Endothelial cell of umbilical vein (primary cell): ENCODE results near the gene CTNNA2. TPM values are rescaled to one million over a fixed set of nuclear protein-coding genes. Genes with fewer than 3 reads are reported as not detected.

Source experiments
- BruUV-seq: library from RNA; stranded (reverse); fragments of 400-500 nt; replicated peaks from 2 replicates; lab custom pipeline; 2021; lab: Mats Ljungman, UMichigan
- CTCF ChIA-PET: fragments of 300-600, 350-600 bp; sonication (Branson Sonifier 250); formaldehyde crosslinking; loops from one replicate; lab custom pipeline; 2021; ENCODE audit warnings: antibody characterized with exemption, inconsistent platforms; lab: Charles Lee
- POLR2A ChIA-PET: fragments of 300-600, 350-600 bp; sonication (Branson Sonifier 250); formaldehyde crosslinking; loops from one replicate; lab custom pipeline; 2021; ENCODE audit warnings: antibody characterized with exemption, inconsistent platforms; lab: Charles Lee
- DNase-seq: peaks from one replicate; pipeline ENCODE4 v3.0.0-alpha.2; 2011; ENCODE audit warnings: low read depth, low spot score
- FAIRE-seq: peaks from 2 replicates; lab custom pipeline; 2011; peaks lifted over from hg19 to GRCh38; lab: Jason Lieb, UNC
- H2AFZ ChIP-seq: 2 replicates; pipeline ENCODE4 v1.6.0; 2012; ENCODE audit warnings: low read depth, low read length, control low read depth, inconsistent platforms
- H3K27ac ChIP-seq: 2 replicates; pipeline ENCODE4 v1.5.1; 2011; ENCODE audit warnings: low read depth, mild to moderate bottlenecking, control low read depth, low read length, moderate library complexity; ENCODE audit not compliant: insufficient read depth
- H3K27me3 ChIP-seq, 2 experiments: 2 replicates each; pipeline versions ENCODE4 v1.6.0 to v1.6.1; 2011; ENCODE audit warnings: low read length in 2 of 2, mixed read lengths in 1 of 2; ENCODE audit not compliant: control insufficient read depth in 2 of 2, insufficient read depth in 2 of 2
- H3K36me3 ChIP-seq, 2 experiments: 2 replicates in 1 of 2; 3 replicates in 1 of 2; pipeline ENCODE4 v1.5.1; 2011; ENCODE audit warnings: low read length in 2 of 2, mild to moderate bottlenecking in 1 of 2, moderate library complexity in 1 of 2; ENCODE audit not compliant: control insufficient read depth in 2 of 2, insufficient read depth in 2 of 2; ENCODE audit errors: extremely low read depth in 1 of 2
- H3K4me1 ChIP-seq: 3 replicates; pipeline ENCODE4 v1.5.1; 2011; ENCODE audit warnings: mild to moderate bottlenecking, low read length; ENCODE audit not compliant: control insufficient read depth, insufficient read depth; ENCODE audit errors: extremely low read depth
- H3K4me2 ChIP-seq: 2 replicates; pipeline ENCODE4 v1.6.1; 2011; ENCODE audit warnings: low read length, control low read depth, mixed read lengths; ENCODE audit not compliant: insufficient read depth
- H3K4me3 ChIP-seq, 3 experiments: fragments of 200-600 bp in 1 of 3; sonication (generic), shearing (Covaris generic) in 1 of 3; replicated peaks in 1 of 3; 2 replicates each; pipeline ENCODE4 v1.5.1; 2011 to 2016; ENCODE audit warnings: control low read depth in 3 of 3, low read length in 3 of 3, mild to moderate bottlenecking in 2 of 3, inconsistent platforms in 1 of 3, low read depth in 1 of 3, moderate library complexity in 1 of 3; ENCODE audit not compliant: insufficient read depth in 1 of 3
- H3K79me2 ChIP-seq: 2 replicates; pipeline ENCODE4 v1.6.0; 2012; ENCODE audit warnings: low read length, inconsistent platforms; ENCODE audit not compliant: control insufficient read depth, insufficient read depth
- H3K9ac ChIP-seq: replicated peaks from 2 replicates; pipeline ENCODE3; 2011; ENCODE audit warnings: low read length, control low read depth; ENCODE audit not compliant: insufficient read depth; ENCODE audit errors: extremely low read depth
- H3K9me1 ChIP-seq: replicated peaks from 3 replicates; pipeline ENCODE4 v1.6.0; 2011; ENCODE audit warnings: mild to moderate bottlenecking, low read length; ENCODE audit not compliant: control insufficient read depth, insufficient read depth; ENCODE audit errors: extremely low read depth
- H3K9me3 ChIP-seq: replicated peaks from 2 replicates; pipeline ENCODE4 v1.5.1; 2012; ENCODE audit warnings: low read length, inconsistent platforms; ENCODE audit not compliant: control insufficient read depth, insufficient read depth
- H4K20me1 ChIP-seq: replicated peaks from 2 replicates; pipeline ENCODE3; 2011; ENCODE audit warnings: mild to moderate bottlenecking, low read length; ENCODE audit not compliant: control insufficient read depth, insufficient read depth; ENCODE audit errors: extremely low read depth
- EZH2 ChIP-seq: IDR thresholded peaks from 2 replicates; pipeline ENCODE4 v1.6.1; 2012; ENCODE audit warnings: borderline replicate concordance, low read depth, mild to moderate bottlenecking, moderate library complexity, low read length, inconsistent platforms; ENCODE audit not compliant: severe bottlenecking
- FOS ChIP-seq: IDR thresholded peaks from 2 replicates; pipeline ENCODE4 v1.6.1; 2011; ENCODE audit warnings: mild to moderate bottlenecking, low read length, moderate library complexity, borderline replicate concordance; ENCODE audit not compliant: insufficient read depth
- GATA2 ChIP-seq: IDR thresholded peaks from 2 replicates; pipeline ENCODE4 v1.7.0; 2011; ENCODE audit warnings: low read depth, mild to moderate bottlenecking, moderate library complexity, mixed read lengths, low read length; ENCODE audit not compliant: insufficient read length, insufficient read depth
- JUN ChIP-seq: IDR thresholded peaks from 2 replicates; pipeline ENCODE4 v1.6.1; 2011; ENCODE audit warnings: borderline replicate concordance, low read depth; ENCODE audit not compliant: insufficient read length, insufficient read depth
- MYC ChIP-seq: IDR thresholded peaks from one replicate; pipeline ENCODE4 v1.6.1; 2011; ENCODE audit warnings: mild to moderate bottlenecking, low read depth, low read length
- POLR2A ChIP-seq: IDR thresholded peaks from 2 replicates; pipeline ENCODE4 v1.6.1; 2012; ENCODE audit warnings: low read depth, mild to moderate bottlenecking, control low read depth, low read length
- POLR2AphosphoS5 ChIP-seq: IDR thresholded peaks from 2 replicates; pipeline ENCODE4 v1.6.1; 2012; ENCODE audit warnings: low read depth, mild to moderate bottlenecking, control low read depth, low read length, moderate library complexity; ENCODE audit not compliant: insufficient read depth
- dilution Hi-C: fragments of 300-500 bp; cut with MboI; formaldehyde crosslinking; loops from one replicate; pipeline ENCODE4 v1.15.0; 2019; ENCODE audit warnings: low sequenced_read_pairs; ENCODE audit not compliant: extremely low pct_ligation_motif_present
- intact Hi-C: fragments of 100-400 bp; cut with micrococcal nuclease; formaldehyde crosslinking; loops from one replicate; pipeline ENCODE4 v1.10.0; 2022
- polyA plus RNA-seq, 4 experiments: library from polyadenylated mRNA; depleted of rRNA in 3 of 4; stranded (reverse) in 3 of 4; unstranded in 1 of 4; fragments of >200 nt; gene quantifications; 2 replicates each; pipeline versions ENCODE4 v1.2.1 to v1.2.3, GENCODE V29; 2011 to 2012; ENCODE audit warnings: missing spikeins in 1 of 4
- total RNA-seq: library from RNA; stranded (reverse); gene quantifications from 2 replicates; pipeline ENCODE4 v1.2.3, GENCODE V29; 2021
- TF ChIP-seq, protein P1 (sequence below), 2 donors: IDR thresholded peaks; 1 replicate in 1 of 2; 2 replicates in 1 of 2; pipeline ENCODE4 v1.5.1; 2011; ENCODE audit warnings: low read length in 2 of 2, mild to moderate bottlenecking in 2 of 2, moderate library complexity in 2 of 2, control low read depth in 1 of 2, inconsistent platforms in 1 of 2, low read depth in 1 of 2; ENCODE audit not compliant: insufficient read depth in 1 of 2; ENCODE audit errors: extremely low read depth in 1 of 2
- TF ChIP-seq, protein P2 (sequence below): IDR thresholded peaks from 2 replicates; pipeline ENCODE4 v1.6.1; 2011; ENCODE audit not compliant: insufficient read depth, insufficient read length

The CTNNA2 gene
- total and polyA plus RNA-seq, 2 donors (not counting 3 experiments of a cell fraction or from before 2014, with no cell fraction given): not detected

DNA sequence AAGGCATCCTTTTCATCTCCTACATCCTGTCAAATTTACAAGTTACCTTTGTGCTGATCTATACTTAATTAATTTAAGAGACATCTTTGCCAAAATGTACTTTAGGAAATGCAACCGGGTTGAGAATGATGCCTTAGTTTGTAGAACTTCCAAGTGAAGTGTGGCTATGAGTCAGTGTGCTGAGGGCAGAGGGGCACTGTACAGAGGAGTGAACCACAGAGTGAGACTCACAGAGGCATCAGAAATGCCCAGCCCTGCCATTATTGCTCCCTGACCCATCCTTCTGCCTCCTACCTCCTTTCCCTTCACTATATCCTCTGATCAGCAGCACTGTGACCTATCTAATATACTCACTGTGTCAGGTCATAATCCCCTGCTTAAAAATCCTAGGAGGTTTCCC, 471.6 kb downstream of the CTNNA2 start:
- POLR2A ChIA-PET: no interaction called here

DNA sequence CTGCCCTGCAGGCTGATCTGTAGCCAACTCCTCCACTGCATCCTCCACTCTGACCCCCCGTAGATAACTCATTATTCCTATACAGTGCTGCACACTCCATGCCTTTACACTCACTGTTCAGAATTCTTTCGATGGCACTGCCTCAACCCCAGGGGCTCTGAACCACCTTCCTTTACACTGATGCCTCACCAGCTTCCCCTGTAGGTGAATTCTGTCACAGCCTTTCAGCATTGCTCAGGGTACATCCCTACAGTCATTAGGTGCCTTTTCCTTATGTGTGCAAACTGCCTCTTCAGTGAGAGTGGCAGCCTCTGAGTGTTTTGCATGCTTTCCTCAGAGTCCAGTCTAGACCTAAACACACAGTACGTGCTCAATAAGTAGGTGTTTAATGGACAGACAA, 472.3 kb downstream of the CTNNA2 start:
- Histone ChIP-seq H3K9me1 (no peaks in the 10 kb centered on the region), H3K4me3 (no peak overlapping the region), H3K27me3 (no peaks in the 10 kb centered on the region), H3K4me2 (no peak overlapping the region), H4K20me1 (no peaks in the 10 kb centered on the region), H3K9ac (no peak overlapping the region), H3K4me1 (no peaks in the 10 kb centered on the region), H3K27ac (no peak overlapping the region), H3K9me3 (peaks cover 11% of the 10 kb centered on the region), H3K36me3 (no peaks in the 10 kb centered on the region), H3K79me2 (no peaks in the 10 kb centered on the region), H2AFZ (no peak overlapping the region)
- CTCF ChIA-PET: no interaction called here
- no peak for FAIRE-seq
- POLR2A ChIA-PET: no interaction called here
- dilution Hi-C loops (no loop called here), intact Hi-C loops (no loop called here)
- no peak for DNase-seq
- BruUV-seq: no TSS peak
- TF ChIP-seq EZH2 (no peak), POLR2A (no peak), GATA2 (no peak), JUN (no peak), MYC (no peak), POLR2AphosphoS5 (no peak), FOS (no peak)
- TF ChIP-seq, protein P1, sequence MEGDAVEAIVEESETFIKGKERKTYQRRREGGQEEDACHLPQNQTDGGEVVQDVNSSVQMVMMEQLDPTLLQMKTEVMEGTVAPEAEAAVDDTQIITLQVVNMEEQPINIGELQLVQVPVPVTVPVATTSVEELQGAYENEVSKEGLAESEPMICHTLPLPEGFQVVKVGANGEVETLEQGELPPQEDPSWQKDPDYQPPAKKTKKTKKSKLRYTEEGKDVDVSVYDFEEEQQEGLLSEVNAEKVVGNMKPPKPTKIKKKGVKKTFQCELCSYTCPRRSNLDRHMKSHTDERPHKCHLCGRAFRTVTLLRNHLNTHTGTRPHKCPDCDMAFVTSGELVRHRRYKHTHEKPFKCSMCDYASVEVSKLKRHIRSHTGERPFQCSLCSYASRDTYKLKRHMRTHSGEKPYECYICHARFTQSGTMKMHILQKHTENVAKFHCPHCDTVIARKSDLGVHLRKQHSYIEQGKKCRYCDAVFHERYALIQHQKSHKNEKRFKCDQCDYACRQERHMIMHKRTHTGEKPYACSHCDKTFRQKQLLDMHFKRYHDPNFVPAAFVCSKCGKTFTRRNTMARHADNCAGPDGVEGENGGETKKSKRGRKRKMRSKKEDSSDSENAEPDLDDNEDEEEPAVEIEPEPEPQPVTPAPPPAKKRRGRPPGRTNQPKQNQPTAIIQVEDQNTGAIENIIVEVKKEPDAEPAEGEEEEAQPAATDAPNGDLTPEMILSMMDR (IDR thresholded peaks at IDR 0.05; ENCODE audit: extremely low read depth in 1 of 2, insufficient read depth in 1 of 2, low read depth in 1 of 2, low read length in 2 of 2): no peak
- TF ChIP-seq, protein P2, sequence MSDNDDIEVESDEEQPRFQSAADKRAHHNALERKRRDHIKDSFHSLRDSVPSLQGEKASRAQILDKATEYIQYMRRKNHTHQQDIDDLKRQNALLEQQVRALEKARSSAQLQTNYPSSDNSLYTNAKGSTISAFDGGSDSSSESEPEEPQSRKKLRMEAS: no peak

More for the DNA sequence above, 471.6 kb downstream of the CTNNA2 start:
- Histone ChIP-seq H3K36me3 (no peaks in the 10 kb centered on the region), H3K27ac (no peak overlapping the region), H3K27me3 (no peaks in the 10 kb centered on the region), H3K4me2 (no peak overlapping the region), H3K9me3 (peaks cover 8% of the 10 kb centered on the region), H3K79me2 (no peaks in the 10 kb centered on the region), H3K4me3 (no peak overlapping the region), H3K9me1 (no peaks in the 10 kb centered on the region), H2AFZ (no peak overlapping the region), H3K4me1 (no peaks in the 10 kb centered on the region), H3K9ac (no peak overlapping the region), H4K20me1 (no peaks in the 10 kb centered on the region)
- dilution Hi-C loops: no loop called here
- CTCF ChIA-PET: no interaction called here
- BruUV-seq: no TSS peak
- FAIRE-seq: no peak
- DNase-seq: no peak
- no peak for TF ChIP-seq MYC
- TF ChIP-seq POLR2AphosphoS5: no peak
- no peak for TF ChIP-seq POLR2A
- TF ChIP-seq, protein P1 (IDR thresholded peaks at IDR 0.05; ENCODE audit: extremely low read depth in 1 of 2, insufficient read depth in 1 of 2, low read depth in 1 of 2, low read length in 2 of 2): no peak
- TF ChIP-seq JUN: no peak
- TF ChIP-seq GATA2: no peak
- intact Hi-C loops: no loop called here
